GM13976 (cell line): Measurements from ENCODE around the gene HOXB4.

Experiments
- DNase-seq: peaks from one replicate; pipeline ENCODE4 v3.0.0; 2012; ENCODE audit warnings: low spot score
- CTCF ChIP-seq: IDR thresholded peaks from 2 replicates; pipeline ENCODE4 v1.5.1; 2012; ENCODE audit warnings: borderline replicate concordance, mild to moderate bottlenecking; ENCODE audit not compliant: insufficient read depth; ENCODE audit errors: extremely low read depth, missing control alignments, control extremely low read depth
- in situ Hi-C: fragments of 300-500 bp; cut with MboI; formaldehyde crosslinking; loops from one replicate; pipeline ENCODE4 v1.12.0; 2022; ENCODE audit warnings: low sequenced_read_pairs, mixed read lengths, inconsistent platforms; ENCODE audit not compliant: unreplicated experiment

Gene HOXB4

GRCh38 chr17:48558831-48559121, 19.4 kb downstream of the HOXB4 start:
- in situ Hi-C loops, result no loop called here
- DNase-seq, result no peak
- TF ChIP-seq CTCF, result no peak

- no peak for DNase-seq
- TF ChIP-seq CTCF, result no peak
- in situ Hi-C loops, result no loop called here
Measured at GRCh38 chr17:48558057-48558830, 19.9 kb downstream of the HOXB4 start.

- no peak for TF ChIP-seq CTCF
- no peak for DNase-seq
- in situ Hi-C loops, result no loop called here
Measured at GRCh38 chr17:48556576-48557401, 21.4 kb downstream of the HOXB4 start.

GRCh38 chr17:48556229-48556575, 21.9 kb downstream of the HOXB4 start:
- no peak for TF ChIP-seq CTCF
- no peak for DNase-seq
- in situ Hi-C loops, result no loop called here

GRCh38 chr17:48555258-48556228, 22.6 kb downstream of the HOXB4 start:
- no peak for TF ChIP-seq CTCF
- in situ Hi-C loops, result no loop called here
- DNase-seq, result peak; percentile 58
